ENCODE results near the gene WBP4.

The WBP4 gene

GRCh38 chr13:41049480-41050440, 11.5 kb upstream of the WBP4 start:
- no peak for DNase-seq

GRCh38 chr13:41052441-41052840, 8.9 kb upstream of the WBP4 start:
- DNase-seq, result no peak

- DNase-seq, result no peak
Measured at GRCh38 chr13:41053384-41053826, 7.9 kb upstream of the WBP4 start.

GRCh38 chr13:41054212-41054877, 7.0 kb upstream of the WBP4 start:
- no peak for DNase-seq

- DNase-seq, result no peak
Measured at GRCh38 chr13:41054919-41055619, 6.2 kb upstream of the WBP4 start.

GRCh38 chr13:41056194-41056593, 5.1 kb upstream of the WBP4 start:
- DNase-seq, result no peak

- no peak for DNase-seq
Measured at GRCh38 chr13:41056826-41057711, 4.2 kb upstream of the WBP4 start.

- no peak for DNase-seq
Measured at GRCh38 chr13:41058295-41059070, 2.8 kb upstream of the WBP4 start.

- DNase-seq, result no peak
Measured at GRCh38 chr13:41059456-41060081, 1.7 kb upstream of the WBP4 start.

GRCh38 chr13:41060082-41060723, 1.1 kb upstream of the WBP4 start:
- no peak for DNase-seq

- peak; percentile 16 for DNase-seq
Measured at GRCh38 chr13:41060724-41061074, 610 bp upstream of the WBP4 start.

- no peak for DNase-seq
Measured at GRCh38 chr13:41061914-41062837, 867 bp downstream of the WBP4 start.

GRCh38 chr13:41064493-41064892, 3.2 kb downstream of the WBP4 start:
- no peak for DNase-seq

GRCh38 chr13:41065078-41065477, 3.8 kb downstream of the WBP4 start:
- no peak for DNase-seq

- DNase-seq, result no peak
Measured at GRCh38 chr13:41074523-41074922, 13.2 kb downstream of the WBP4 start.

- no peak for DNase-seq
Measured at GRCh38 chr13:41075034-41075433, 13.7 kb downstream of the WBP4 start.

- no peak for DNase-seq
Measured at GRCh38 chr13:41075485-41075884, 14.2 kb downstream of the WBP4 start.

GRCh38 chr13:41077475-41077874, 16.2 kb downstream of the WBP4 start:
- no peak for DNase-seq

GRCh38 chr13:41079725-41080124, 18.4 kb downstream of the WBP4 start:
- DNase-seq, result no peak

All from NCI-H2029 treated with DMSO at 0.1 percent for 48 hours (cell line).